ENCODE results near the gene INMT. TPM values are rescaled to one million over a fixed set of nuclear protein-coding genes. Genes with fewer than 3 reads are reported as not detected.

INMT gene
- total RNA-seq, 2 donors from 2014 or later: 47.7 to 94.5 TPM

DNA sequence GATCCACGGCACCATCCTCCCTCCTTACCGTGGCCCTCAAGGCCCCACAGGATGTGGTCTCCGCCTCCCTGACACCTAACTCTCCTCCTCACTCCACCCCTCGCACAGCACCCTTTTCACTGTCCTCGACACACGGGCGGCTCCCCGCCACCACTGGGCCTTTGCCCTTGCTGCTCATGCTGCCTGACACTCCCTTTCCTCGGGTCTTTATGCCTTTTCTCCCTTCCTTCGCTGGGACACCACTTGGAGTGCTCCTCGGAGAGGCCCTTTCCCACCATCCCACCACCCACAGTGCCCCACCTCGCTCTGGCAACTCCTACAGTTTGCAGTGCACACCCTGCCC, 7.9 kb upstream of the INMT start:
- intact Hi-C loops (cut with DNase I): loop anchor here in 1 of 2 donors (5.0 kb wide), 2 partner anchors 48 to 238 kb away; no protein-coding TSS in a partner anchor
- DNase-seq: no peak

DNA sequence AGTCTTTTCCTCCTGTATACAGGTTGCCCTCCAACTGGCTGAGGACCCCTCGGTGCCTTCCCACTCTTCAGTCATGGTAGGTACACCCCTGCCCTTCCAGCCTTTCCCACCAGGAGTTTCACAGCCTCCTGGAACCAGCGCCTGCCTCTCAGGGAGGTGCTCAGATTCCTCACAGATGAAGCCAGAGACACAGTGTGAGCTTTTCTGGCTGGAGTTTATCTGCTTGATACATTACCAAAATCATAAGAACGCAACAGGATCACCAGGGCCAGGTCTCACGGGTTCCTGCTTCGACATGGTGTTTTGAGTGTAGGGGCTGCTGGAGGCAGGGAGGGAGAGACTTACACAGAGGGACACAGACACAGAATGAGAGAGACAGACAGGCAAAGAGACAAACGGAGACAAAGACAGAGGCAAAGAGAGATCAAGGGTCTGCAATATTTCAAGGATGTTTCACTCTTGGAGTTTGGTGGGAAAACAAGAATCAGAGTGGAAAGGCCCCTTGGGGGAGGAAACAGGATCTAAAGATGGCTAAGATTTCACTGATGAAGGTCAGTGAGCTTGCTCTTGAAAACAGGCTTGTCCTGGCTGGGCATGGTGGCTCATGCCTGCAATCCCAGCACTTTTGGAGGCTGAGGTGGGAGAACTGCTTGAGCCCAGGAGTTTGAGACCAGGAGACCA, 6.5 kb upstream of the INMT start:
- intact Hi-C loops (cut with DNase I): no loop called here
- ATAC-seq (peak; percentile 13 to 44), DNase-seq (no peak)

More for the DNA sequence above, 7.9 kb upstream of the INMT start:
- ATAC-seq: no peak

DNA sequence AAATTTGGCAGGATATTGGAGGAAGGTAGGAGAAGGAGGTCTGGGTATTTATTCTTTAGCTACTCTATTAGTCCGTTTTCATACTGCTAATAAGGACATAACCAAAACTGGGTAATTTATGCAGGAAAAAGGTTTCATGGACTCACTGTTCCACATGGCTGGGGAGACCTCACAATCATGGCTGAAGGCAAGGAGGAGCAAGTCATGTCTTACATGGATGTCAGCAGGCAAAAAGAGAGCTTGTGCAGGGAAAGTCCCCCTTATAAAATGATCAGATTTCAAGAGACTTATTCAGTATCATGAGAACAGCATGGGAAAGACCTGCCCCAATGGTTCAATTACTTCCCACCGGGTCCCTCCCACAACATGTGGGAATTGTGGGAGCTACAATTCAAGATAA, 1.9 kb upstream of the INMT start:
- ATAC-seq: no peak
- no peak for DNase-seq
- intact Hi-C loops (cut with DNase I): no loop called here

DNA sequence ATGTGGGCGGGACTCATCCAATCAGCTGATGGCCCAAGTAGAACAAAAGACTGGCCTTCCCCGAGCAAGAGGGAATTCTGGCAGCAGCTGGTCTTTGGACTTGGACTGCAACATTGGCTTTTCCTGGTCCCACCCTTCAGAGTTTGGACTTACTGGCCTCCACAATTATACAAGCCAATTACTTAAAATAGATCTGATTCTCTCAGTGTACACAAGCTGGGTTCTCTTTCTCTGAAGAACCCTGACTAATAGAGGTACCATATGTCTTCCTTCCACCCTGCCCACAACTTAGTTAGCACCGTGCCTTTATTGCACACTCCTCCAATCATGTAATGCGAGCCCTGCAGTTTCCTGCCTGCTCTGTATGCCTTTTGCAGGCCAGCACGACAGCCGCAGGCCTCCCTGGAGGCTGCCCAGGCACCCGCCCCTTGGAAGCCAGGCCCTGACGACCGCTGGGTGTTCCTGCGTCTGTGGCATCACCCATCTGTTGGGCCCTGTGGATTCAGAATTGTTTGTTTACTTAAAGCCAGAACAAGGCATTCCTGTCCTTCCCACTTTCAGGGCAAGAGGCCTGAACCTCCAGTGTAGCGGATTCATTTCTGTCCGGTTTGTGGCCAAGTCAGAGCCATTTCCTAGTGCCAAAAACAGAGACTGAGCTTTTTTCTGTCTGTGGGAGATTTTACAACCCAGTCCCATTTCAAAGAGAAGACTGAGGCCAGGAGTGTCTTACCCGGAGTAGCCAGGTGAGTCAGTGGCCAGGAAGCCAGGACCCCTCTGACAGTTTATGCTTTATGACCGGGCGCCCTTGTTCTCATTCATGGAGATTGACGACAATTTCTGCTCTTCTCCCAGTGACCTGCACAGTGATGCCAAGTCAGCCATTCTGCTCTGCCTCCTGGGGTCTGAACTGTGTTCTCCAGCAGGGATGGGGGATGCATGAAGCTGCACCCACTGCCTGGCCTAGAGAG, 968 bp upstream of the INMT start:
- ATAC-seq (peak; percentile 64 to 75), DNase-seq (peak; percentile 78)
- intact Hi-C loops (cut with DNase I): no loop called here

DNA sequence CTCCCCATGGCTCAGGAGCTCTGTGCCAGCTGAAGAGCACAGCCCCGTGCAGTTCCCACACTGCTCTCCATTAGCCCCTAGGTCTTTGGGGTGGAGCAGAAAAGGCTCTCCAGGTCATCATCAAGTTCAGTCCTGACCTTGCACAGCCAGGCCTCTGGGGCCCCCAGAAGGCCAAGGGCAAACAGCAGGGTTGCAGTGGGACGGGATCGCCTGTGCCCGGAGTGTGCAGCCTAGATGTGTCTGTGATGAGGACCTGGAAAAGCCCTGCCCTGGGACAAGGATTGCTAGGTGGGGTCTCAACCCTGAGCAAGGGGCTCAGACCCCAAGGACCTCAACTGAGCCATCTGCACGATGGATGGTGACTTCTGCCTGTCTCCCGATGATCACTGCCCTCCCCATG, 549 bp downstream of the INMT start:
- intact Hi-C loops (cut with DNase I): no loop called here
- ATAC-seq (no peak), DNase-seq (no peak)

DNA sequence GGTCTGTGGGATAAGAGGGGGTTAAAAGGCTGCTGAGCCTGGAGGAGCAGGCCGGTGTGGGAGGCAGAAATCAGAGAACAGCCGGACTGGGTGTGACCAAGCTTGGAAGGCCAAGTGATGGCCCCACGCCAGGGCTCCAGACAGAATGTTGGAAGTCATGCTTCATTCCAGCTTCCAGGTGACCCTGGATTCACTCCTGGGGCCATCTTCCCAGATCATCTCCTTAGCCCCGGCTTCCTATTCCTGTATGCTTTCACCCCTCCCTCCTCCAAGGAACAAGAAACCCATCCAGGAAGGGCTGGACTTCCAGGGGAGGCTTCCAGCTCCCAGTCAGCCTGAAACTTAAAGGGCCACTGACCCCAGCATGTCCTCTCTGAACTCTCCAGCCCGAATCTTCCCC, 1.0 kb downstream of the INMT start:
- intact Hi-C loops (cut with DNase I): no loop called here
- ATAC-seq: peak in 1 of 2 donors; percentile 41
- DNase-seq: peak; percentile 88

DNA sequence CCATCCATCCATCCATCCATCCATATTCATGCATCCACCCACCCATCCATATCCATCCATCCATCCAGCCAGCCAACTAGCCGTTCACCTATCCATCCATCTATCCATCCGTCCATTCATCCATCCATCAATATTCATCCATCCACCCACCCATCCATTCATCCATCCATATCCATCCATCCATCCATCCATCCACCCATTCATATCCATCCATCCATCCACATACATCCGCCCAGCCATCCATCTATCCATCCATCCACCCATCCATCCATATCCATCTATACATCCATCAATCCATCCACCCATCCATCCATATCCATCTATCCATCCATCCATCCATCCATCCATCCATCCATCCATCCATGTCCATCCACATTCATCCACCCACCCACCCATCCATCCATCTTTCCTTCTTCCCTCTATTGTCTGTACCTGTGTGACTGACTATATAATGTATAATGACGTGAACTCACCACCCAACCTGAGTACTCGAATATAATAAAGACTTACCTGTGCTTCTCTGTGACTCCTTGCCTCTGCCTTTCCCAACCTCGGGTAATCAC, 2.5 kb downstream of the INMT start:
- ATAC-seq (no peak), DNase-seq (no peak)
- intact Hi-C loops (cut with DNase I): no loop called here

DNA sequence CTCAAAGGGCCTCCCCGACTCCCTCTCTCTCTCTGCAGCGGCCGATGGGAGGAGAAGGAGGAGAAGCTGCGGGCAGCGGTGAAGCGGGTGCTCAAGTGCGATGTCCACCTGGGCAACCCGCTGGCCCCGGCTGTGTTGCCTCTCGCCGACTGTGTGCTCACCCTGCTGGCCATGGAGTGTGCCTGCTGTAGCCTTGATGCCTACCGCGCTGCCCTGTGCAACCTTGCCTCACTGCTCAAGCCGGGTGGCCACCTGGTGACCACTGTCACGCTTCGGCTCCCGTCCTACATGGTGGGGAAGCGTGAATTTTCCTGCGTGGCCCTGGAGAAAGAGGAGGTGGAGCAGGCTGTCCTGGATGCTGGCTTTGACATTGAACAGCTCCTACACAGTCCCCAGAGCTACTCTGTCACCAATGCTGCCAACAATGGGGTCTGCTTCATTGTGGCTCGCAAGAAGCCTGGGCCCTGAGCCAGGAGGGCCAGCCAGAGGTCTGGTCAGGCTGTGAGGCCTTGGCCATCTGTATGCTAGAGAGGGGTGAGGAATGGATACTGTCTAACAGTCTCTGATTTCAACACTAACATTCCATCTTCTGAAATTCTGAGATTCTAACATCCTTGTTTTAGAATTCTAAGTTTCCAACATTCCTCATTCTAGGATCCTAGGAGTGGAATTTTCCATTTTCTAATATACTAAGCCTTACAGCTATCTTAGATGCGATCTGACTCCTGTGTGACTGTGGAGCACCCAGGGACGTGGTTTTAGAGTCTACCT, 3.6 kb downstream of the INMT start:
- ATAC-seq (peak; percentile 34 to 87), DNase-seq (peak; percentile 82)
- intact Hi-C loops (cut with DNase I): no loop called here

DNA sequence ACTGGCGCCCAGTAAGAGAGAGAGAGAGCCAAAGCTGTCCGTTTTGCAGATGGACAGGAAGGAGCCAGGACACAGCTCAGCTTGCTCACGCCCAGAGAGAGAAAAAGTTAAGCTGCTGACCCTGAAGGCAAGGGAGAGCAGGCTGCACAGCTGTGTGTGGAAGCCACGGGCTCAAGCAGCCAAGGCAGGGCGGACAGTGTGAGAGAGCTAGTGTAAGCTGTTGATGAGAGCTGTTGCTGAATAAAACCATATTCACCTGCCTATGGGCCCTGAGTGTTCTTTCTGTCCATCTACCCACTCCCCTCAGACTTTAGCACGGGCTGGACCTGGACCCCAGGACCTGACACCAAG, 5.4 kb downstream of the INMT start:
- ATAC-seq (peak in 1 of 2 donors; percentile 2), DNase-seq (no peak)
- intact Hi-C loops (cut with DNase I): no loop called here

DNA sequence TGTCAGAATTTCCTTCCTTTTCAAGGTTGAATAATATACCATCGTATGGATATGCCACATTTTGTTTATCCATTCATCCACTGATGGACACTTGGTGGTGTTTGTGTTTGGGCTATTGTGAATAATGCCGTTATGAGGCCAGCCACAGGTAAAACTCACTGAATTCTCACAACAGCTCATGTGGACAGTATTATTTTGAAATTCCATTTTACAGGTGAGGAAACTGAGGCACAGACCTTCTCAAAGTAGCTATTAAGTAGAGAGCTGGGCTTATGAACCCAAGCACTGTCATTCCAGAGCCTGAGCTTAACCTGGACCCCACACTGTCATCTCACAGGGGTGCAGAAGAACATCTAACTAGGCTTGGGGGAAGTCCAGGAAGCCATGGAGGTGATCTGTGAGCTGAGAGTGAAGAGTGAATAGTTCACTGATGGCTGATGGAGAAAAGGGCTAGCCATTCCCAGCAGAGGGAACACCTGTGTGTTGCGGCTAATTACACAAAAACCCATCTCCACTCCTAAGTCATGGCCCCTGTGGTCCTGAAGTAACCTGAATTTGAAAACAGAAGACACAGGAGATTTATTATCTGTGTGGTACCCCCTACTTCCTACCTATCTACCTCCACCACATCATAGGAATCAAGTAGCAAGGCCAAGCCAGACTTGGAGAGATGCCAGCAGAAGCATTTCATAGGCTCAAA, 8.7 kb downstream of the INMT start:
- ATAC-seq (no peak), DNase-seq (no peak)
- intact Hi-C loops (cut with DNase I): no loop called here

DNA sequence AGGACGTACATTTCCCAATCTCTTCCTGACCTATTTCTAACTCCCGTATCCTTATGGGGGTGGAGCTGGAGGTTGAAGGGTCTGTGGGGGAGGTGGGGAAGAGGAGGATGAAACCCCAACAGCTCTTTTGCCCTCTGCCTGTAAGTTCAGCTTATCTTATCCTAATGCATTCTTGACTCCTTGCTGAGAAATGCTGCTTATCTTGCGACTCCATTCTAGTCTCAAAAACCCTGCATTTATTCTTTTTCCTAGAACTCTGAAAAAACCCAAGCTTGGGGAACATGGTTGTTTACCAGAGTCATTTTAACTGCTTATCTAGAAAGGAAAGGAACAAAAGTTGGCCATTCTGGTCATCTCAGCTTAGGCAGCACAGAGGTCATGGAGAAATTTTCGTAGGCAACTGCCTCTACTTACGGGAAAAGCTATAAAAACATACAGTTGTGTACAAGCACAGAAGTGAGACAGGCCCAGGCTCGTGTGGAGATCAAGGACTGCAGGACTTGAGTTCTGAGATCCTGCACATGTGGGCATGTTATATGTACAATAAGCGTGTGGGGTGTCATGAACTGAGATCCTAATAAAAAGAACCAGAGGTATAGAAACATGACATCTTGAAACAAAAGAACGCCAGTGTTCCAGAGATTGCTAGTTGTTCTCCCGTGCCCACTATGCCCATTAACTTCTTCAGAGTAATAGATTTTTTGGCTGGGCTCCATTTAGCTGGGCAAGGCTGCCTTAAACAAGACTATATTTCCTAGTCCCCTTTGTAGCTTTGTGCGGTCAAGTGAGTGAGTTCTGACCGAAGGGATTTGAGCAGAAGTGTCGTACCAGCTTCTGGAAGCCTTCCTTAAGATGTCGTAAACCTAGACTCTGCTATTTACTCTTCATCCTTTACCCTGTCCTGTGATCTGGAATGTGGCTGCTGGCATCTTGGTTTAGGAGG, 9.6 kb downstream of the INMT start:
- ATAC-seq (peak; percentile 44 to 71), DNase-seq (peak; percentile 70)
- intact Hi-C loops (cut with DNase I): no loop called here

DNA sequence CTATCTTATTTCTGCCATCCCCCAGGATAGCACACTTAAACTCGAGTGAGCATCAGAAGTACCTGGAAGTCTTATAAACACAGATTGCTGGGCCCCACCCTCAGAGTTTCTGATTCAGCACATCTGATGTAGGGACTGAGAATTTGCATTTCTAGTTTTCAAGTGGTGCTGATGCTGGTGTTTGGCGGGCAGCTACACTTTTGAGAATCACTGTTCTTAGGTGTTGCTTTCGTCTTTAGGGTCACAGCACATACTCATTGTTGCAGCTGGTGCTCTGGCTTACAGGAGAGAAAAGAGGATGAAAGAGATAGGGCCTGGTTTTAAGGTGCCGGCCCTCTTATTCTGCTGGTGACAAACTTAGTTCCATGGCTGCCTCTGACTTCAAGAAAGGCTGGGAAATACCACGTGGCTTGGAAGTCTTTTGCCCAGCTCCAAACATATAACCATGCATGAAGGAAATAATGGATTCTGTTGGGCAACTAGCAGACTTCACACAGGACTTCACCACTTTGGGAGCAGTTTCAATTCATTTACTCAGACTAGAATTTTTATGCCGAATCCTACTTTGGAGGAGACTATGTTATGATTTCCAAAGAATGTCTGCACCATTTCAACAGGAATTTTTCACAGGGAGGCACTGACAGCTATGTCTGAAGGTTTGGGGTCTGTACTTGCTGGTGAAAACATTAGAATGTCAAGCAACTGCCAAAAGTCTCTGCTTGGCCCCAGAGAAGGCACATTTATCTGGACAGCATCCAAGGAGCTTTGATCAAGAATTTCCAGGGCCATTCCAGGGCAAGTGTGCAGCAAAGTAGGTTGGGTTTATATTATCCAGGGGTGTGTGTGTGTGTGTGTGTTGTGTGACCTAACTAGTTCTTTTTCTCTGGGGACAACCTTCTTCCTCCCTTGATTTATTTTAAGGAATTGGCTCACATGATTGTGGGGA, 12.4 kb downstream of the INMT start:
- DNase-seq: no peak
- ATAC-seq: peak; percentile 68 to 73
- intact Hi-C loops (cut with DNase I): no loop called here

DNA sequence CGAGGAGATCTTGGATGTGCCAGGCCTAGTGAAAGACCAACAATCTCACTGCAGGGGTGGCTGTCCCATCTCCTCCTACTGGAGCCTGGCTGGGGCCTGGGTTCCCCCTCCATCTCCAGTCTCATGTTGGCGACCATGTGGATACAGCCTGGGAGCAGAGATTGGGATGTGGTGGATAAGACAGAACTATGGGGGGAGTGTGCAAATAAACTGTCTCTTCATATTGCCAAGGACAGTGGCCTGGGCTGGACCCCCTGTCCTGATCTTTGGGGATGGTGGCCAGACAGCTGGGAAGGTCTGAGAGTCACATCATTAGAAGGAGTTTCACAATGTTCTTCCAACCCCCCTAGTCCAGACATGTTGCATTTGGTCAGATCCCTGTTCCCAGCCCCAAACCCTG, 13.5 kb downstream of the INMT start:
- intact Hi-C loops (cut with DNase I): no loop called here
- DNase-seq (no peak), ATAC-seq (no peak)

DNA sequence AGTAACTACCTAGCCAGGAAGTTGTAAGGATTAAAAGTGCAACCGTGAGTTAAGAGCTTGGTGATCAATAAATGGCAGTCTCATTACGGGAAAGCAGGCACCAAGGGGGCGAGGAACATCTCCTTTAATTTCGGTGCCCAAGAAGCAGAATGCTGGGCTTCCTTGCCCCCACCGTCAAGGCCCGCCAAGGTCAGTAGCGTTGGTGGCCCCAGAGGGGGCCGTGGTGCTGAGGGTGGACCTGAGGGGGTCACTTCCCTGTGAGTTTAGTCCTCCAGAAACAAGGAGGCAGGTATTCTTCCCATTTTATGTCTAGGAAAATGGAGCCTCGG, 18.9 kb downstream of the INMT start:
- DNase-seq (no peak), ATAC-seq (peak in 1 of 2 donors; percentile 2)
- intact Hi-C loops (cut with DNase I): no loop called here

DNA sequence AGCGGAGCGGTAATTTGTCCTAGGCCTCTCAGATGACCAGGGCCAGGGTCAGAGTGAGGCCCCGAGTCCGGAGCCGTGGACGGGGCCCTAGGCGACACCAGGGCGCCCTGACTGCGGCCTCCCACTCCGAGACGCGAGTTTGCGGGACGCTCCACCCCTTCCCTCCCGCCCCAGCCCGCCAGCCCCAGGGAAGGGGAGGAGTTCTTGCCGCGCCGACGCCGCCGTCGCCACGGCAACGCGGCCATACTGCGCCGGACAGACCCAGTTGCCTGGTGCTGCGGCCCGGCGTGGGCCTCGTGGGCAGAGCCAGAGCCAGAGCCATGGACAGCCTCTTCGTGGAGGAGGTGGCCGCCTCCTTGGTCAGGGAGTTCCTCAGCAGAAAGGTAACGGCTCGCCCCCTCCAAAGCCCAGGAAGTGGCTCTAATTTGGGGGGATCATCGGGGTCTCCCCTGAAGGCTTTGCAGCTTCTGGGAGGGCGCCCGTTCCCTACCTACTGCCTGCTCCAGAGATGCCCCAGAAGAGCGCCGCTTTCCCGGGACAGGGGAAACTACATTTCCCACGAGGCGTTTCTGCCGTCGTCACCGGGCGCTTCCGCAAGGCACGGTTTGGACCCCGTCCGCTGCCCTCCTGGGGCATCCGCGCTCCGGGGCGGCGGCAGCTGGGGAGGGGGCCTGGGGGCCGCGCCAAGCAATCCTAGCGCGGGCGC, 19.4 kb downstream of the INMT start, which contains the start of gene MINDY4:
MINDY4 (plus strand) TSS at position 244 of the 706 bp plus-strand sequence; CDS start at position 321, 77 bp downstream.
- intact Hi-C loops (cut with DNase I): no loop called here
- ATAC-seq (peak; percentile 97 to 98), DNase-seq (peak; percentile 90)

DNA sequence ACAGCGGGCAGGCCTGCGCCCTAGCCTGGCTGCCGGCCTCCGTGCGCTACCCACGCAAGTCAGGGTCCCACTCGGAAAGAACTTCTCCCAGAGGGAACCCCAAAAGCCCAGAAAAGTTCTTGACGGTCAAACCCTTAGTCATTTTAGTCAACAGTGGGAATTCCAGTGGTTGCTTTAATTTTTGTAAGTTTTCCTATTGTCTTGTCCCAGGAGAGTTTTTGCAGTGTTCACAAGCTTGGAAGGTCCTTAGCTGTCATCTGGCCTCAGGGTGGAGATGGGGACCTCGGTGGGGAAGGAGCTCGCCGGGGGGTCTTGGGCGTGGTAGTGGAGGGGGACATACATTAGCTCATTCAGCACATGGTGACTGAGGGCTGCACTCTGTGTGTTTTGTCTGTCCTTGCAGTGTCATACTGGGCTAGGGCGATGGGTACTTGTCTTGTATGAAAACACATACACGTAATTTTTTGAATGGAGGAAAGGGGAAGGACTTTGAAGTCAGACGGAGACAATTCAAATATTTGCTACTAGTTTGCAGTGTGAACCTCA, 20.0 kb downstream of the INMT start:
- DNase-seq (no peak), ATAC-seq (peak; percentile 8 to 9)
- intact Hi-C loops (cut with DNase I): no loop called here
